HG03108 (cell line): ENCODE measurements around the gene CHCHD4.

Source experiments
- ATAC-seq: cut with Tn5 transposase; IDR thresholded peaks from one replicate; pipeline ENCODE4 v1.9.1; 2021; ENCODE audit warnings: moderate library complexity; ENCODE audit not compliant: unreplicated experiment

The CHCHD4 gene

GRCh38 chr3:14150491-14151230, 26.0 kb upstream of the CHCHD4 start:
- ATAC-seq, result no peak

DNA sequence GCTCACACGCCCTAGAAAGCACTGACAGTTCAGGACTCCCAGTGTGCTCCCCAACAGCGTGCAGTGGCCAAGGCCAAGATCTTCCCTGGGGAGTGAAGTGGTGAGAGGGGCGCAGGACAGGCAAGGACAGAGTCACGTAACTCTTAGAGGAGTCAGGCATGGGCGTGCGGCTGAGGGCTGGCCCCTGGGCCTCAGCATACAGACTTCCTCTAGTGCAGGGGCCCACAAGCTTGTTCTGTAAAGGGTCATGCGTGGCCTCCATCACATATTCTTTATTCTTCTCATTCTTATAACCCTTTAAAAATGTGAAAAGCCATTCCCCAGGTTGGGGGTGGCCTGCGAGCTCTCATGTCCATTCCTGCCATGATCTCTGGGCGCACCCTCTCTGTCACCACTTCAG, 25.4 kb upstream of the CHCHD4 start:
- ATAC-seq, result no peak

GRCh38 chr3:14148041-14148985, 23.6 kb upstream of the CHCHD4 start:
- ATAC-seq, result no peak

GRCh38 chr3:14147617-14148016, 22.9 kb upstream of the CHCHD4 start:
- no peak for ATAC-seq

DNA sequence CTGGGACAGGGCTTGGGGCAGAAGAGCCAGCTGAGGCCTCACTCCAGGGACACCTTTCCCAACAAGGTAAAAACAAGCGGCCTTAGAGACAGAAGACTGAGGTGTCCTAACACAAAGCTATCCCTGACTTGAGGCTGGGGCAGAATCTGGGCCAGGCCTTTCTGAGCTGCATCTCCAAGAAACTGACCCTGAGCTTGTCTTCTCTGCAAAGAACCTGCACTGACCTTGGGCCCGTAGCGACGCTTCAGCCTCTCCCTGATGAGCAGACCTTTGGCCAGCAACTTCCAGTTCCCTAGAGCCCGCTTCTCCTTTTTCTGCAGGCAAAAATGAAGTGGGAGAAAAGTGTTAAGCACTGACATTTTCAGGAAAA, 22.4 kb upstream of the CHCHD4 start:
- ATAC-seq, result no peak

GRCh38 chr3:14146381-14147065, 21.9 kb upstream of the CHCHD4 start:
- ATAC-seq, result no peak

- ATAC-seq, result no peak
Observed at GRCh38 chr3:14145670-14146380, 21.2 kb upstream of the CHCHD4 start.

GRCh38 chr3:14145236-14145635, 20.6 kb upstream of the CHCHD4 start:
- ATAC-seq, result no peak

DNA sequence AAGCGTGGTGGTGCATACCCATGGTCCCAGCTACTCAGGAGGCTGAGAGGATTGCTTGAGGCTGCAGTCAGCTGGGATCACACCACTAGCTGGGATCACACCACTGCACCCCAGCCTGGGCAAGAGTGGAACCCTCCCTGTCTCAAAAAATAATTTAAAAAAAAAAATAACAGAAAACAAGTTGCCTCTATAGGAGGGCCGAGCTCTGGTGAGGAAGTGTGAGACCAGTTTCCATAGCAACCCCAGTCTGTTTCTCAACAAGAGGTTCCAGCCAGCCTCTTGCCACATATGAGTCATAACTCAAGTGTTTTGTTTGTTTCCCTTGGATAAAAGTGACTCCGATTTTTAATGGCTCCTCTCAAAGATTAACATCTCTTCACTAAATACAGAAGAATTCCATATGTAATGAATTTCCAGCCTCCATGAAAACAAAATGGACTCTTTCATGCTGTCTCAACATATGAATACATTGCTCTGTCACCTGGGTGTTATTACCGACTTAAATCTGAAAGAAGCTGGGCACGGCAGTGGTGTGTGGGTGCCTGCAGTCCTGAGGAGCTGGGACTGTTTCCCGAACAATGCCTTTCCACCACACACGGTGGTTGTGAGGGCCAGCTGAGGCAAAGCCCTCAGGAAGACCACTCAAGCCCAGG, 19.9 kb upstream of the CHCHD4 start:
- peak; percentile 94 for ATAC-seq

- ATAC-seq, result no peak
Observed at GRCh38 chr3:14143271-14144225, 18.9 kb upstream of the CHCHD4 start.

DNA sequence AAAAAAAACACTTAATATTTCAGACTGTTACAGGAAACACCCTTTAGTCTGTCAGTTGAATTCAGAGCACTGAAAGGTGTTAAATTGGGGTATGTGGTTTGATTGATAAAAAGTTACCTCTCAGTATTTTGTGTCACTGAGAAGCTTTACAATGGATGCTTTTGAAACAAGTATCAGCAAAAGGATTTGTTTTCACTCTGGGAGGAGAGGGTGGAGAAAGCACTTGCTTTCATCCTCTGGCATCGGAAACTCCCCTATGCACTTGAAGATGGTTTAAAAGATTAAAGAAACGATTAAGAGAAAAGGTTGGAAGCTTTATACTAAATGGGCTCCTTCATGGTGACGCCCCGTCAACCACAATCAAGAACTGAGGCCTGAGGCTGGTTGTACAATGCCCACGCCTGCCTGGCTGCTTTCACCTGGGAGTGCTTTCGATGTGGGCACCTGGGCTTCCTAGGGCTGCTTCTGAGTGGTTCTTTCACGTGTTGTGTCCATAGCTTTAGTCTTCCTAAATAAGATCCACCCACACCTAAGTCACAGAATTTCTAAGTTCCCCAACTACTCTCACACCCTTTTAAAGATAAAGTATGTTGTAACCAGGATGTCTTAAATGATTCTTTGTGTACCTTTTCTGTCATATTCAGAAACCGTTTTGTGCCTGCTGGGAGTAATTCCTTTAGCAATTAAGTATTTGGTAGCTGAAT, 18.0 kb upstream of the CHCHD4 start:
- ATAC-seq, result no peak

DNA sequence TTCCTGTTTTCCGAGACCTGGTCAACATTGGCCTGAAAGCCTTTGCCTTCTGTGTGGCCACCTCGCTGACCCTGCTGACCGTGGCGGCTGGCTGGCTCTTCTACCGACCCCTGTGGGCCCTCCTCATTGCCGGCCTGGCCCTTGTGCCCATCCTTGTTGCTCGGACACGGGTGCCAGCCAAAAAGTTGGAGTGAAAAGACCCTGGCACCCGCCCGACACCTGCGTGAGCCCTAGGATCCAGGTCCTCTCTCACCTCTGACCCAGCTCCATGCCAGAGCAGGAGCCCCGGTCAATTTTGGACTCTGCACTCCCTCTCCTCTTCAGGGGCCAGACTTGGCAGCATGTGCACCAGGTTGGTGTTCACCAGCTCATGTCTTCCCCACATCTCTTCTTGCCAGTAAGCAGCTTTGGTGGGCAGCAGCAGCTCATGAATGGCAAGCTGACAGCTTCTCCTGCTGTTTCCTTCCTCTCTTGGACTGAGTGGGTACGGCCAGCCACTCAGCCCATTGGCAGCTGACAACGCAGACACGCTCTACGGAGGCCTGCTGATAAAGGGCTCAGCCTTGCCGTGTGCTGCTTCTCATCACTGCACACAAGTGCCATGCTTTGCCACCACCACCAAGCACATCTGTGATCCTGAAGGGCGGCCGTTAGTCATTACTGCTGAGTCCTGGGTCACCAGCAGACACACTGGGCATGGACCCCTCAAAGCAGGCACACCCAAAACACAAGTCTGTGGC, 17.1 kb upstream of the CHCHD4 start:
- no peak for ATAC-seq

- no peak for ATAC-seq
Observed at GRCh38 chr3:14141144-14141543, 16.5 kb upstream of the CHCHD4 start.

- ATAC-seq, result no peak
Observed at GRCh38 chr3:14140668-14141067, 16.0 kb upstream of the CHCHD4 start.

DNA sequence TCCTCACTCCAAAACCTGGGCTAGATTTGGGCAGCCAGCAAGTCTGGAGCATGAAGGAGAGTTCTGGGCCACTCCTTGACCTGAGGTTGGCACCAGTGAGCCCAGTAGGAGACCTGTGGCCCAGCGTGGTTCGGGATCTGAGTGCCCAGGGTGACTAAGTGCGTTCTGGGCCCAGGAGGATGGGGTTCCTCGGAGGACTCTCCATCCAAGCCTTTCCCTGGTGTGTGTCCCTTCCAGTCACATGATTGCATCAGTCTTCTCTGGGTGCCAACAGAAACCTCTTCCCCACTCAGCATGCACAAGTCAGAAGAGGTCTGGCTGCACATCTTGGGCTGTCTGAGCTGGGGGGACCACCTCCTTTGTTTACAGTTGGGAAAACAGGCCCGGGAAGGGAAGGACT, 15.1 kb upstream of the CHCHD4 start:
- no peak for ATAC-seq

DNA sequence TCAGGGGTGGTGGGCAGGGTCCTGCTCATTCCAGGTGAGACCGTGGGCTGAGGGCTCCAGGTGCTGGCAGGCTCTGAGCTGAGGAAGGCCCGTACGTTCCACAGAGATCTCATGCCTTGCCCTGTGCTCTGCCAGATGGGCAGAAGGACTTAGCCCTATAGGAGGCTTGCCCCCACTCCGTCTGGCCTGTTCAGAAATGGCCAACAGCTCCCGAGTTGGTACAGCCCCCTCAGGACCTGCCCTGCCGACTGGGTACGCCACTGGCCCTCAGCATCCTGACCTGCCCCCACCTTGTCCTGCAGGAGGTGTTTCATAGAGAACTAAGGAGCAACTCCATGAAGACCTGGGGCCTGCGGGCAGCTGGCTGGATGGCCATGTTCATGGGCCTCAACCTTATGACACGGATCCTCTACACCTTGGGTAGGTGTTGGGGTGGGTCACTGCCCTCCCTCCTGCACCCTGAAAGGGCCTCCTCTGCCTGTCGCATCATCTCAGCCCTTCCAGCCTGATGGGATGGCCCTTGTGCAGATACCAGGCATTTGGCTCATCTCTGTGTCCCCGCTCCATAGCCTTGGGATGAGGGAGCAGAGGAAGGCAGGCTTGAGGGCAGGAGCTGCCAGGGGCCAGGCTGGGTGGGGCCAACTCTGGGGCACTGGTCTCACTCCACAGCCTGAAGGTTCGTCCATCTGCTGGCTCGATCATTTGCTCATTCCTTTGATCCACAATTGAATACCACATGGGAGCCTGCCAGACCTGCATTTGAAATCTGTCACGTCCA, 14.4 kb upstream of the CHCHD4 start:
- ATAC-seq, result no peak
